ENCODE results near the gene C1orf21.

C1orf21 gene

GRCh38 chr1:184383772-184384323 lies 3.0 kb upstream of the C1orf21 start:
- no peaks in the 10 kb centered on the region for H3K9me3 ChIP-seq (ENCODE audit: control insufficient read depth, low read length)
- no peak overlapping the region for H3K4me3 ChIP-seq (ENCODE audit: insufficient read depth, low read depth, low read length, poor library complexity, severe bottlenecking)
- H3K36me3 ChIP-seq (ENCODE audit: control insufficient read depth, insufficient read depth, low read length): no peaks in the 10 kb centered on the region
- no peak overlapping the region for H3K27ac ChIP-seq (ENCODE audit: insufficient read depth, low read length, poor library complexity, severe bottlenecking)
- no peaks in the 10 kb centered on the region for H3K27me3 ChIP-seq (replicated peaks; ENCODE audit: control insufficient read depth, insufficient read depth, low read length, poor library complexity, severe bottlenecking)
- no peak for DNase-seq
- peaks cover 14% of the 10 kb centered on the region for H3K4me1 ChIP-seq (ENCODE audit: control insufficient read depth, insufficient read depth, low read length, poor library complexity, severe bottlenecking)

DNA sequence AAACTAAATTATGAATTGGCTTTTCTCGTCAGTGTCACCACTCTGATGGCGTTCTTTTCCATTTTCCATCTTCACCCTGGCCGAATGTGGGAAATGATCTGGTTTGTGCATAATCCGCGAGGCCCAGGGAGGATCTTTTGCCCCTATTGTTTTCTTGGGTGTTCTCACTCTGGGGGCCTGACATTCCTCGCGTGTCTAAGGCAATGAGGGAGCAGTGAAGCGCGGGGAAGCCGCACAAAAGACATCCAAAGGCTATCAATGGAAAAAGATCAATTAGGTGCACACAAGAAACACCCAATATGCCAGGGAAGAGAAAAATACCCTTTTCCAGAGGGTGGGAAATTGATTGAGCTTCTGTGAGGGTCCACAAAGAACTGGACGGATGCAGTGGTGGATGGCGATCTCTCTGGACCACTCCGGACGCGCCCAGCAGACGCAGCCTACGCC lies 941 bp upstream of the C1orf21 start:
- H3K36me3 ChIP-seq (ENCODE audit: control insufficient read depth, insufficient read depth, low read length): no peaks in the 10 kb centered on the region
- H3K27ac ChIP-seq (ENCODE audit: insufficient read depth, low read length, poor library complexity, severe bottlenecking): no peak overlapping the region
- H3K4me3 ChIP-seq (ENCODE audit: insufficient read depth, low read depth, low read length, poor library complexity, severe bottlenecking): no peak overlapping the region
- H3K9me3 ChIP-seq (ENCODE audit: control insufficient read depth, low read length): no peaks in the 10 kb centered on the region
- H3K27me3 ChIP-seq (replicated peaks; ENCODE audit: control insufficient read depth, insufficient read depth, low read length, poor library complexity, severe bottlenecking): no peaks in the 10 kb centered on the region
- DNase-seq: no peak
- peaks cover 14% of the 10 kb centered on the region for H3K4me1 ChIP-seq (ENCODE audit: control insufficient read depth, insufficient read depth, low read length, poor library complexity, severe bottlenecking)

GRCh38 chr1:184387069-184387475 lies 243 bp downstream of the C1orf21 start:
- H3K27ac ChIP-seq (ENCODE audit: insufficient read depth, low read length, poor library complexity, severe bottlenecking): no peak overlapping the region
- H3K4me3 ChIP-seq (ENCODE audit: insufficient read depth, low read depth, low read length, poor library complexity, severe bottlenecking): peak overlapping the region; percentile 65
- no peaks in the 10 kb centered on the region for H3K9me3 ChIP-seq (ENCODE audit: control insufficient read depth, low read length)
- no peak for DNase-seq
- H3K4me1 ChIP-seq (ENCODE audit: control insufficient read depth, insufficient read depth, low read length, poor library complexity, severe bottlenecking): peaks cover 14% of the 10 kb centered on the region
- H3K27me3 ChIP-seq (replicated peaks; ENCODE audit: control insufficient read depth, insufficient read depth, low read length, poor library complexity, severe bottlenecking): no peaks in the 10 kb centered on the region
- no peaks in the 10 kb centered on the region for H3K36me3 ChIP-seq (ENCODE audit: control insufficient read depth, insufficient read depth, low read length)

- H3K4me1 ChIP-seq (ENCODE audit: control insufficient read depth, insufficient read depth, low read length, poor library complexity, severe bottlenecking): peaks cover 14% of the 10 kb centered on the region
- H3K36me3 ChIP-seq (ENCODE audit: control insufficient read depth, insufficient read depth, low read length): no peaks in the 10 kb centered on the region
- H3K27me3 ChIP-seq (replicated peaks; ENCODE audit: control insufficient read depth, insufficient read depth, low read length, poor library complexity, severe bottlenecking): no peaks in the 10 kb centered on the region
- no peaks in the 10 kb centered on the region for H3K9me3 ChIP-seq (ENCODE audit: control insufficient read depth, low read length)
- peak in 1 of 3 donors; percentile 4 for DNase-seq
- H3K27ac ChIP-seq (ENCODE audit: insufficient read depth, low read length, poor library complexity, severe bottlenecking): no peak overlapping the region
- peak overlapping the region; percentile 65 for H3K4me3 ChIP-seq (ENCODE audit: insufficient read depth, low read depth, low read length, poor library complexity, severe bottlenecking)
These were observed 868 bp downstream of the C1orf21 start for GRCh38 chr1:184387476-184388318.

- Histone ChIP-seq H3K36me3 (ENCODE audit: control insufficient read depth, insufficient read depth, low read length) (no peaks in the 10 kb centered on the region), H3K4me1 (ENCODE audit: control insufficient read depth, insufficient read depth, low read length, poor library complexity, severe bottlenecking) (peaks cover 14% of the 10 kb centered on the region), H3K9me3 (ENCODE audit: control insufficient read depth, low read length) (no peaks in the 10 kb centered on the region), H3K4me3 (ENCODE audit: insufficient read depth, low read depth, low read length, poor library complexity, severe bottlenecking) (no peak overlapping the region), H3K27ac (ENCODE audit: insufficient read depth, low read length, poor library complexity, severe bottlenecking) (no peak overlapping the region), H3K27me3 (replicated peaks; ENCODE audit: control insufficient read depth, insufficient read depth, low read length, poor library complexity, severe bottlenecking) (no peaks in the 10 kb centered on the region)
- no peak for DNase-seq
These were observed 1.6 kb downstream of the C1orf21 start for GRCh38 chr1:184388319-184388889.

- no peaks in the 10 kb centered on the region for H3K27me3 ChIP-seq (replicated peaks; ENCODE audit: control insufficient read depth, insufficient read depth, low read length, poor library complexity, severe bottlenecking)
- no peak overlapping the region for H3K4me3 ChIP-seq (ENCODE audit: insufficient read depth, low read depth, low read length, poor library complexity, severe bottlenecking)
- H3K9me3 ChIP-seq (ENCODE audit: control insufficient read depth, low read length): no peaks in the 10 kb centered on the region
- no peak overlapping the region for H3K27ac ChIP-seq (ENCODE audit: insufficient read depth, low read length, poor library complexity, severe bottlenecking)
- no peak for DNase-seq
- H3K4me1 ChIP-seq (ENCODE audit: control insufficient read depth, insufficient read depth, low read length, poor library complexity, severe bottlenecking): peaks cover 14% of the 10 kb centered on the region
- no peaks in the 10 kb centered on the region for H3K36me3 ChIP-seq (ENCODE audit: control insufficient read depth, insufficient read depth, low read length)
These were observed 2.1 kb downstream of the C1orf21 start for GRCh38 chr1:184388971-184389370.

- no peaks in the 10 kb centered on the region for H3K36me3 ChIP-seq (ENCODE audit: control insufficient read depth, insufficient read depth, low read length)
- H3K27me3 ChIP-seq (replicated peaks; ENCODE audit: control insufficient read depth, insufficient read depth, low read length, poor library complexity, severe bottlenecking): no peaks in the 10 kb centered on the region
- peaks cover 14% of the 10 kb centered on the region for H3K4me1 ChIP-seq (ENCODE audit: control insufficient read depth, insufficient read depth, low read length, poor library complexity, severe bottlenecking)
- DNase-seq: no peak
- no peak overlapping the region for H3K27ac ChIP-seq (ENCODE audit: insufficient read depth, low read length, poor library complexity, severe bottlenecking)
- H3K9me3 ChIP-seq (ENCODE audit: control insufficient read depth, low read length): no peaks in the 10 kb centered on the region
- H3K4me3 ChIP-seq (ENCODE audit: insufficient read depth, low read depth, low read length, poor library complexity, severe bottlenecking): no peak overlapping the region
These were observed 2.6 kb downstream of the C1orf21 start for GRCh38 chr1:184389446-184389845.

- no peaks in the 10 kb centered on the region for H3K27me3 ChIP-seq (replicated peaks; ENCODE audit: control insufficient read depth, insufficient read depth, low read length, poor library complexity, severe bottlenecking)
- H3K4me3 ChIP-seq (ENCODE audit: insufficient read depth, low read depth, low read length, poor library complexity, severe bottlenecking): no peak overlapping the region
- no peak for DNase-seq
- H3K36me3 ChIP-seq (ENCODE audit: control insufficient read depth, insufficient read depth, low read length): no peaks in the 10 kb centered on the region
- peaks cover 14% of the 10 kb centered on the region for H3K4me1 ChIP-seq (ENCODE audit: control insufficient read depth, insufficient read depth, low read length, poor library complexity, severe bottlenecking)
- no peak overlapping the region for H3K27ac ChIP-seq (ENCODE audit: insufficient read depth, low read length, poor library complexity, severe bottlenecking)
- H3K9me3 ChIP-seq (ENCODE audit: control insufficient read depth, low read length): no peaks in the 10 kb centered on the region
These were observed 4.1 kb downstream of the C1orf21 start for GRCh38 chr1:184390889-184391288.

DNA sequence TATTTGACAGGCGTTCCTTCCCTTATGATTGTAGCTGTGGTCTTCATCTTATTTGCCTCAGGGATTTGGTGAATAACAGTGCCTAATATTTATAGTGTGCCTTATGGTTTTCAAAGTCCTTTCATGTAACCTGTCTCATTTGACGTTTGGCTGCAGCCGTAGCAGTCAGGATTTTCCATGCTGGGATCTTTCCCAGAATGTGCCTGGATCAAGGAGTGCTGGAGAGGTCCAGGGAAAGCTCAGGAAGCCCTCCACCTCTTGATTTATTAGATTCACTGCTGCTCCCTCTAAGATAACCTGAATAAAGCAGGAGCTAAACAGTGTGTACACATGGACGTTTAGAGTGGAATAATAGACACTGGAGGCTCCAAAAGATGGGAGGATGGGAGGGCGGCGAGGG lies 5.2 kb downstream of the C1orf21 start:
- H3K27me3 ChIP-seq (replicated peaks; ENCODE audit: control insufficient read depth, insufficient read depth, low read length, poor library complexity, severe bottlenecking): no peaks in the 10 kb centered on the region
- peaks cover 9% of the 10 kb centered on the region for H3K4me1 ChIP-seq (ENCODE audit: control insufficient read depth, insufficient read depth, low read length, poor library complexity, severe bottlenecking)
- H3K9me3 ChIP-seq (ENCODE audit: control insufficient read depth, low read length): no peaks in the 10 kb centered on the region
- DNase-seq: no peak
- no peak overlapping the region for H3K4me3 ChIP-seq (ENCODE audit: insufficient read depth, low read depth, low read length, poor library complexity, severe bottlenecking)
- no peaks in the 10 kb centered on the region for H3K36me3 ChIP-seq (ENCODE audit: control insufficient read depth, insufficient read depth, low read length)
- no peak overlapping the region for H3K27ac ChIP-seq (ENCODE audit: insufficient read depth, low read length, poor library complexity, severe bottlenecking)

Measured in effector memory CD4-positive, alpha-beta T cell (primary cell).